ENCODE data around the gene FMC1.
A peak's percentile ranks its signal among the peaks of the same experiment; 100 is the strongest.
"Not testable (repeated sequence)": the region's sequence is repeated elsewhere in the genome, so short reads cannot be mapped to it uniquely, and the experiment has no call there.

The FMC1 gene, protein sequence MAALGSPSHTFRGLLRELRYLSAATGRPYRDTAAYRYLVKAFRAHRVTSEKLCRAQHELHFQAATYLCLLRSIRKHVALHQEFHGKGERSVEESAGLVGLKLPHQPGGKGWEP

DNA sequence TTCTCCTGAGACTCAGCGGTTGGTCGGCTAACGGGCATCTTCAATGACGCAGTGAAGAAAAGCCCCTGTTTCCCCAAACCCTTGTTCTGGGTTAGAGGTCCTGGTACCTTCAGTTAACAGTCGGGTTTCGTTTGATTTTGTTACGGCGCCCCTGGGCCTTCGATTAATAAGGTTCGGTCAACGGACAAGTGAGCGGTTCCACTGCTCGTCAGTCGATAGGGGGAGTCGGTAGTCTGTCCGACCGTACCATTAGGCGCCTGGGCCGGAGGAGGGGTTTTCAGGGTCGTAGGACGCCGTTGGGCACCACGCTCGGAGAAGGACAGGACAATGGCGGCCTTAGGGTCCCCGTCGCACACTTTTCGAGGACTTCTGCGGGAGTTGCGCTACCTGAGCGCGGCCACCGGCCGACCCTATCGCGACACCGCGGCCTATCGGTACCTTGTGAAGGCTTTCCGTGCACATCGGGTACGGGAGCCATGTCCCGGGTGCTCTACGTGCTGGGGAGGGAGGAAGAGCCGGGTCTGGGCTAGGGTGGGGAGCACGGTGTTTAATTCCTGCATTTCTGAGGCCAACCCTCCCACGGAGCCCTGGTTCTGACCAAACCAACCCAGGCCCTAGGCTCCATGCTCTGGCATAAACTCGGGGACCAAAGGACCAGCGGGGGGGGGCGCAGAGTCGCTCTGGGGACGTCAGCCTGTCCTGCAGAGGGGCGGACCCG lies at the start of gene FMC1:
TSS of gene FMC1 (plus strand) at position 280 of the 718 bp plus-strand sequence. CDS start at position 328, 48 bp downstream.
- DNase-seq (ENCODE audit: low read depth in 2 of 2), result peak; percentile 66 to 70

DNA sequence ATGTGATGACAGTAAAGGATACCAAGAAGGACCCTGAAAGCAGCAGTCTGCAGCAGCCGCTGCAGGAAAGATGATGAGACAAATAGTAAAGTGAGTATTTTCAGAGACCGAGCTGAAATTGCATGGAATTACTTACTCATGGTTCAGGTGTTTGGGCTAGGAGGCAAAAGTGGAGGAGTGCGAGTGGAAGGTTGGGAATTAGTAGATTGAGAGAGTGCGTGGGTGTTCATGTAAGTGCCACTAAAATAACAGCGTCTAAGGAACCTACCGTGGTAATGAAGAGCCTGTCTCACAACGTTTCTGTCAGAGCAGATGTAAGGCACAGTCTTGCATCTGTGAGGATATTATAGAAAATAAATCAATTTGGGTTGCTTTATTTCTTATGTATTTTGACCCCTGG lies 48.3 kb upstream of the FMC1 start:
- DNase-seq (ENCODE audit: low read depth in 2 of 2), result no peak

DNA sequence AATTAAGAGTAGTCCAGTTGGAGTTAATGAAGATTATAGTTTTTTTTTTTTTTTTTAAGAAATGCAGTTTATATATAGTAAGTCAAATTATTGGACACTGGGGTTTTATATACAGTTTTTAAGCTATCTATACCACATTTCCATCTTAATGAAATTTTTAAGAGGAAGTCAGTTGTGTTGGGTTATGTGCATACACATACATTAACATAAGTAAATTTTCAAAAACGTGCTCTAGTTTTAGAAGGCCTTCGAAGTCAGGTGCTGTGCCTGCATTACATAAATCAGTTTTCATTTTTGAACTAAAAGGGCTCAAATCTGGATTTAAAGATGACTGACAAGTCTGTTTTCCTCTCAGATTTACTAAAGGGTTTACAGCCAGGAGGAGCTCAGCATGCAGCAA lies 47.6 kb upstream of the FMC1 start:
- no peak for DNase-seq (ENCODE audit: low read depth in 2 of 2)

DNA sequence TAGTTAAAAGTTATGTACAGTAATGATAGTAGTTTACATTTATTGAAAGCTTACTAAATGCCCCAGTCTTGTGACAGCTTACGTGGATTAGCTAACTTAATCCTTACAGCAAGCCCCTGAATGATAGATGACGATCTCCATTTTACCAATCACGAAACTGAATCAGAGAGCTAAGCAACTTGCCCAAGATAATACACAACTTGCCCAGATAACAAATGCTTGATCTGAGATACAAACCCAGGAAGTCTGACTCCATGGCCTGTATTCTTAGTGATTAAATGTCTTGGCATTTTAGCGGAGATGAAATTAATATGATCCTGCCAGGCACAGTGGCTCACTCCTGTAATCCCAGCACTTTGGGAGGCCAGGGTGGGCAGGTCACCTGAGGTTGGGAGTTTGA lies 46.9 kb upstream of the FMC1 start:
- no peak for DNase-seq (ENCODE audit: low read depth in 2 of 2)

DNA sequence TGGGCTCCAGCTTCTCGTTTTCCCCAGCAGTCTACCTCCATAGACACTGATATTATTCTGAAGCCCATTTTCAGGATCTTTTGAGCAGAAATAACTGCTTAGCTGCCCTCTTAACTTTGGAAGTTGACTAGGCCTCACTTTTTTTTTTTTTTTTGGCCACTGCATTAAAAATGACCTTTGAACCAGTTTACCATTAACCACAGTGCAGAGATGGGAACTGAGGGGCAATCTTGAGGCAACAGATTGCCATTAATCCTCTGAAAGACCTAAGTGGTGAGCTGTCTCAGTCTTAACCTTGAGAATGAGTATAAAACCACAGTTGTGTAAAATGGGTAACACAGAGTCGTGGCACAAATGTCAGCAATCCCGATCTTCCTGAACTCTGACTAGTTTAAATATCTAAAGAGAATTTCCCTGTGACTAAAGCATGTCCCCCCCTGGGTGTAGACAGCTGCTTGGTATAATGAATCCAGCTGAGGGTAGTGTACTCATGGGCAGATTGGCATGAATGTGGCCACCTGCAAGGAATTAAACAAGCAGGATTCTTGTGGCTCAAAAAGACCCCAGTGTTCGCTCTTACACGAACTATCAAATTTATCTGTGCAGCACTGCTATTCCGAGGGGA lies 46.1 kb upstream of the FMC1 start:
- no peak for DNase-seq (ENCODE audit: low read depth in 2 of 2)

DNA sequence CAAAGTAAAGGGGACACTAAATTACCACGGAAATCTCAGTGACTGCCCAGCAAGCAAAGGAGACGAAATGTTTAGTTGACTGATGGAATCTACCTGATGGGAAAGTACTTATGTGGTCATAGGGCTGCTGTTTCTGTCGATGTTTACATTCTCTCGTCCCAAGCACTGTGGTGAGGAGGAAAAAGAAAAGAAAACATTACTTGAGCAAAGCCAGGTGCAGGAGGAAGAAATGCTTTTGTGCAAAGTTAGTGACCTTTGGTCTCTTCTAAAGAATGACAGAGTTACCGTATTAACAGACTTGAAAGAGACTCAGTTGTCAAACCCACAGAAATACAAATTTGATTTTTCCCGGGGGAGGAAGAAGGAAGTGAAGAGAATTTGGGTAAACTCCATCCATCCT lies 43.3 kb upstream of the FMC1 start:
- DNase-seq (ENCODE audit: low read depth in 2 of 2), result no peak

DNA sequence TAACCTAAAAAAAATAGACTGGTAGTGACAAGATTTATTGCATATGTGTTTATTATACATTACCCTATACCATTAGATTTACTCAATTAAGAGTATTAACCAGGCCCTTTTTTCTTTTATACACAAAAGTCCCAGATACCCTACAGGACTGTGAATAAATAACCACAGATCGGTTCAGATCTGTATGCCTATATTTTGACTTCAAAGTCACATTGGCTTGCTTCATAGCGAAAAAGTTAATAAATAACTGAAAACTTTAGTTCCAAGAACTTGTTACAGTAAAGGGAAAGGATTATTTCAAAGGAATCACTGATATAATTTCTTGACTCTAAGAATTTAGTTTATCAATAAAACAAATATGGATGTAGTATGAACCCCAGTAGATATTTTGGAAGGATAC lies 41.8 kb upstream of the FMC1 start:
- DNase-seq (ENCODE audit: low read depth in 2 of 2), result no peak

DNA sequence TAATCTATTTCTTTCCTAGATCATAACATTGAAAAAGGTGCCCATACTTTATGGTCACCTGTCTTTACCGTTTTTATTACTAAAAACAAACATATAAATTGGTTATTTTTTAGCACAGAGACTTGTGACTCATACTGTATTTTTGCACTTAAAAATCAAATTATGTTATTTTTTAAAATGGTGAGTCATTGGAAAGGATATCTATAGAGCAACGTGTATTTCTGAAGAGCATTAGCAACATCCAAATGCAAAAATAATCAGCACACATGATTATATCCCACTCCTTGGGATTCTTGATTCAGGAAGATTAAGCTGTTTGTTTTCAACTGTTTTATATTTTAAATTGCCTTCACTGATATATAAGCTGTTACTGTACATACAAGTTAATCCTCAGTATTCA lies 40.7 kb upstream of the FMC1 start:
- DNase-seq (ENCODE audit: low read depth in 2 of 2), result no peak

DNA sequence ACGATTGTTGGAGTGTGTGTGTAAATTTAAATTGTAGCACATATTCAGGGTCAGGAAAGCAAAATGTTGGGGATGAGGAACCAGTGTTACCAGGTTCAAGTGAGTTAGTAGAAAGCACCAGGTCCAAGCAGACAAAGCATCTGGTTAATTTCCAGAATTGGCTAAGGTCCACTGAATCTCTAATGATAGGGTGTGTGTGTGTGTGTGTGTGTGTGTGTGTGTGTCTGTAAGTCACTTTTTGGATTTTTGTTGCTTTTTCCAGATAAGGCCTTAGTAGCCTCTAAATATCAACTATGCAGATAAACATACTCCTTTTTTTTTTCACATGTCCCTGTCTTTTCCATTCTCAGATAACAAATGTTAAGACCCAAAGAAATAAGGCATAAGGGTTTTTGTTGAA lies 36.6 kb upstream of the FMC1 start:
- DNase-seq (ENCODE audit: low read depth in 2 of 2), result no peak

DNA sequence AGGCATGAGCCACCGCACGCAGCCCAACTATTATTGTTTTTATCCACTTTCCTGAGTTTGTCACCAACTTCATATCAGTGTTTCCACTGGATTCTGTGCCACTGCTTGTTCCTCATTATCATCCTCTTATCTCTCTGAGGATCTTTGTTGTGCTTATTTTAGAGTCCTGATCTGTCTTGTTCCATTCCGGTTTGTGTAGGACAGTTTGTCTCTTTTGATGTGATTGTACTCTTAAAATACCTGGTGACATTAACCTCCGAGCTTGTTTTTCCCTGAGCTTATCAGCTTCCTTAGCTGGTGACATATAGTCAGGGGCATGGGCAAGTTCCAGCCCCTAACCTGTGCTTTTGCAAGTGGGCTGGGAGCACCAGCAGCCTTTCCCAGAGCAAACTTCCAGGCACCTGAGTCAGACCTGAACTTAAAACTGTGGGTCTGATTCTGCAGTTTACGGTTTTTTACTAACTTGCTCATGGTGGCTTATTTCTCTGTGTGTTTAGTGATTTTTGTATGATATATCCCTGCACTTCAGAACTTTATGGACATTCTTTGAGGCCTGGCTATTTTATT lies 23.1 kb upstream of the FMC1 start:
- no peak for DNase-seq (ENCODE audit: low read depth in 2 of 2)

DNA sequence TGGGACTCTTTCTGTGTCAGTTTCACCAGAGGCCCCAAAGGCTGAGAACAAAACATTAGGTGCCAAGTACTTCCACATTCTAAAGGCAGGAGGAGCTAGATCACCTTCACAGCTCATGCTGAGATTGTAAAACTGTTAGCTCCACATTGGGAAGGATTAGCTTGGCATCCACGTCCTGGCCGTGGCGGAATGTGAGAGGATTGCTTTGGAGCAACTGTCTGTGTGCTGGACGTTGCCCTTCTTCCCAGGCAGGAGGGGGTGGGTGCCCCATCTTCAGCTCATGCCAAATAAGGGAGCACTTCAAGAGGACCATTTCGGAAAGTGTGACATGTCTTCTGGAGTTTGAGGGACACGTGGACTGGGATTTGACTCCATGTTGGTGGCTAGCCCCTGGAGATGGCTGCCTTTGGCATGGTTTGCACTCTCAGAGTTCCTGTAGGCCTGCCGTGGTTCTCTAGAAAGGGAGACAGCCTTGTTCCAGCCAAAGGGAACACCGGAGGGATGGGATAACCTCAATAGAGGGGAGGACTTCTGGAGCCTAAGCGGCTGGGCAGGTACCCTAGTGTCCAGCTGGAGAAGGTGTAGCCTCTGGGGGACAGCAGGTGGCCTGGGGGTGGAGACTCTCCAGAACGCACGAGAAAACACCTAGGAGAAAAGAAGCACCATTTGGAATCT lies 19.9 kb upstream of the FMC1 start:
- DNase-seq (ENCODE audit: low read depth in 2 of 2), result no peak

DNA sequence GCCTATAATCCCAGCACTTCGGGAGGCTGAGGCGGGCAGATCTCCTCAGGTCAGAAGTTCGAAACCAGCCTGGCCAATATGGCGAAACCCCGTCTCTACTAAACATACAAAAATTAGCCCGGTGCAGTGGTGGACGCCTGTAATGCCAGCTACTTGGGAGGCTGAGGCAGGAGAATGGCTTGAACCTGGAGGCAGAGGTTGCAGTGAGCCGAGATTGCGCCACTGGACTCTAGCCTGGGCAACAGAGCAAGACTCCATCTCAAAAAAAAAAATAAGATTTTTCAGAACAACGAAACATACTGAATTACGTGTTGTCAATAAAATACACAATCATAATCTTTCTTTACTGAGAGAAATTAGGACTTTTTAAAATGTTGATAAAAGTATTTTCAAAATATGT lies 16.4 kb upstream of the FMC1 start:
- not testable (repeated sequence) for DNase-seq (ENCODE audit: low read depth in 2 of 2)

DNA sequence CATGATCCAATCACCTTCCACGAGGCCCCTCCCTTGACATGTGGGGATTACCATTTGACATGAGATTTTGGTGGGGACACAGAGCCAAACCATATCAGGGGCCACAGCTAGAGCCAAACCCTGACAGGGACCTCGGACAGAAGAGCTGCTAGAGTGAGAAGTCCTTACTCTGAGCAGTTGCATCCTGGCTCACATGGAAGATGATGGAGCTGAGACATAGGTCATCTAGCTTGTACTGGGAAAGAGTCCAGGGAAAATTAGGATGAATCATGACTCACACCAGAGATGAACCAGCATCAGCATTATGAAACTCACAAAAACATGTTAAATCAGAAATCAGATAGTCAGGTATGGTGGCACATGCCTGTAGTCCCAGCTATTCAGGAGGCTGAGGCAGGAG lies 12.8 kb upstream of the FMC1 start:
- DNase-seq (ENCODE audit: low read depth in 2 of 2), result no peak

DNA sequence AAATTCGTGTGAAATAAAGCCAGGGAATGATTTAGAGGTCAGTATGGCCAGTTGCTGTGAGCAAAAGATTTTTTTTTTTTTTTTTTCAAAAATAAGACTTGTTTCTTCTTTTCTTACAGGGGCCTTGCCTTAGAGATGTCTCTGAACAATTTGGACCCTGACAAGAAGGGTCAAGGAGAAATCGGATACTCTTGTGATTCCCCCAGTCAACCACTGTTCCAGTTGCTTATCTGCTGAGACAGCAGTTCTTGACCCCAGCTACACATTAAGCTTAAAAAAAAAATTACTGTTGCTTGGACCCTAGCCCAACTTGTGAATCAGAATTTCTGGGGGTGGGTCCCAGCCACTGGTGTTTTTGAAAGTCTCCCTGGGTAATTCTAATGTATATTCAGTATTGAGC lies 12.0 kb upstream of the FMC1 start:
- DNase-seq (ENCODE audit: low read depth in 2 of 2), result no peak

DNA sequence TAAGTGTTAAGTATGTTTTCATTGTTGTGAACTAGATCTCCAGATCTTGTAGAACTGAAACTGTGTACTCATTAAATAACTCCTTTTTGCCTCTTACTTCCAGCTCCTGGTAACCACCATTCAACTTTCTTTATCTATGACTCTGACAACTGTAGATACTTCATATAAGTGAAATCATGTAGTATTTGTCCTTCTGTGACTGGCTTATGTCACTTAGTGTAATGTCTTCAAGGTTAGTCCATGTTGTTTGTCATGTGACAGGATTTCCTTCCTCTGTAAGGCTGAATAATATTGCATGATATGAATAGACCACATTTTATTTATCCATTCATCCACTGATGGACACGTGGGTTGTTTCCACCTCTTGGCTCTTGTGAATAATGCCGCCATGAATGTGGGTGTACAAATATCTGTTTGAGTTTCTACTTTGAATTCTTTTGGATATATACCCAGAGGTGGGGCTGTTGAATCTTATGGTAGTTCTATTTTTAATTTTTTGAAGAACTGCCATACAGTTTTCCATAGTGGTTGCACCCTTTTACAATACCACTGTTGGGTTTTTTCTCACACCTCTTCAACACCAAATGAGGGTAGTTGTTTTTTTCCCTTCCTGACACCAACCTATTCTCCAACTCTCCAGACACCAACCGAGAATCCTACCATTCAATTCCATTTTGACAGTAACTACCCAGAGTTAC lies 10.7 kb upstream of the FMC1 start:
- DNase-seq (ENCODE audit: low read depth in 2 of 2), result no peak

DNA sequence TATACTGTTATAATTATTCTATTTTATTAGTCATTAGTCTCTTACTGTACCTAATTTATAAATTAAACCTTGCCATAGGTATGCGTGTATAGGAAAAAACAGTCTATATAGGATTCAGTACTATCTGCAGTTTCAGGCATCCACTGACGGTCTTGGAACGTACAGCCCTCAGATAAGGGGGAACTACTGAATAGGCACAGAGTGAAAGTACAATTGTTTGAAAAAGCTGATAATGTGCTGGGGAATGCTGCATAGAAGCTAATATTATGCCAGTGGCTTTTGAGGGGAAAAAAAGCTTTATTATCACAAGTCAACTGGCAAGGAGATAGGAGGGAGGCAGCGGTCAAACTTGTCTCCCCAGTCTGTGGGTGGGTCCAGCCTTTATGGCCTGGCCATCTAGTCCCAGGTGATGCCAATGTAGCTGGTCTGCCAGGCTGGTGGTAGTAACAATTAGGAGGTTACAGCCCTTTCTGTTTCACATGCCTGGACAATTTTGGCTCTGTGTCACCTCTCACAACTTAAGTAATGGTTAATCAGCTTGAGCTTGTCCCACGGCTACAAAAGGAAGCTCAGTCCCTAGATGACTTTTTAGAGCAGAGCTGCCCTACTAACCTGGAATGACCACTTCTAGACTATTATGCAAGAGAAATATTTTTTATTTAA lies 8.3 kb upstream of the FMC1 start:
- DNase-seq (ENCODE audit: low read depth in 2 of 2), result no peak

DNA sequence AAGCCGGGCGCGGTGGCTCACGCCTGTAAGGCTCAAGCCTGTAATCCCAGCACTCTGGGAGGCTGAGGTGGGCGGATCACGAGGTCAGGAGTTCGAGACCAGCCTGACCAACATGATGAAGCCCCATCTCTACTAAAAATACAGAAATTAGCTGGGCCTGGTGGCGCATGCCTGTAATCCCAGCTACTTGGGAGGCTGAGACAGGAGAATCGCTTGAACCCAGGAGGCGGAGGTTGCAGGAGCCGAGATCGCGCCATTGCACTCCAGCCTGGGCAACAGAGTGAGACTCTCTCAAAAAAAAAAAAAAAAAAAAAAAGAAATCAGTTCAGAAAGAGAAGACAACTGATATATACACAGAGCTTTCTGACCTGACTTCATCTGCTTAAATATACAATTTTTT lies 7.7 kb upstream of the FMC1 start:
- not testable (repeated sequence) for DNase-seq (ENCODE audit: low read depth in 2 of 2)

DNA sequence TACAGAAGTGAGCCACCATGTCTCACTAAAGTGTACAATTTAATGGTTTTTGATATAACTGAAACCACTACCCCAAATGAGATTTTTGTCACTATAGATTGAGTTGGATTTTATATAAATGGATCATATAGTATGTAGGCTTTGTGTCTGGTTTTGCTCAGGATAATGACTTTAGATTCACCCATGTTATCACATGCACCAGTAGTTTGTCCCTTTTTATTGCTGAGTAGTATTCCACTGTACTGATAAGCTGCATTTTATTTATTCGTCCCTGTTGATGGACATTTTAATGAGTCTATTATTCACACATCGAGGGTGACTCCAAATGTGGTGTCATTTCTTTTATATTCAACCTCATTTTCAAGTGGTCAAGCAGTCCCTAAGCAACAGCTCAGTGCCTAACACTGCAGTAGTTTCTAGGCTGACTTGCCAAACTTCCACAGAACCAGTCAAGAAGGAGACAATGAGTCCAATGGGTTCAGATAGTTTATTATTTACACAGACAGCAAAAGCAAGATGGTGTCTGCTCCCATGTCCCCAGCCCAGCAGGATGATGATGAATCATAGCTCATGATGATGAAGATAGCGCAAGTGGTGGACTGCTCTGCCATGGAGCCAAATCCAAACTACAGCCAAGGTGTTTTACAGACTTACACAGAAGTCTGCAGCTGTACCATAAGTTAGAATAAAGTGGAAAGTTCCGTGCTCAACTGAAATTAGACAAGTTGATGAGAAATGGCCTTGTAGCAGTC lies 6.6 kb upstream of the FMC1 start:
- DNase-seq (ENCODE audit: low read depth in 2 of 2), result no peak

DNA sequence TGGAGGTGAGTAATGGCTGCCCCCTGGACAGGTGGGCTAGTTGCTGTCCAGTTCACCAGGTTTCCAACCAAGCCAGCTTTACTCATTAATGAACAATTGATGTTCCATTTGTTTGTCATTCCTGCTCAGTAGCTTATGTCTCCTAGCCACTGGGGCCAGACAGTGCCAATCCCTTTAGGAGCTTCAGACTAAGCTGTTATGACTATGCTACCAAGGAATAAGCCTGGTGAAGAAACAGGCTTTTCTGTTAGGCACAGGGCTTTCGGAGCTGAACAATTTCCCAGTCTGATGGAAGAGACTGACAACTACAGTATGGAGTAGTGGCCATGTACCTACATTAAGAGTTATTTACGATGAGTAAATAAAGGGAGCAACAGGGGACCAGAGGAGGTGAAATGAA lies 2.1 kb upstream of the FMC1 start:
- no peak for DNase-seq (ENCODE audit: low read depth in 2 of 2)

DNA sequence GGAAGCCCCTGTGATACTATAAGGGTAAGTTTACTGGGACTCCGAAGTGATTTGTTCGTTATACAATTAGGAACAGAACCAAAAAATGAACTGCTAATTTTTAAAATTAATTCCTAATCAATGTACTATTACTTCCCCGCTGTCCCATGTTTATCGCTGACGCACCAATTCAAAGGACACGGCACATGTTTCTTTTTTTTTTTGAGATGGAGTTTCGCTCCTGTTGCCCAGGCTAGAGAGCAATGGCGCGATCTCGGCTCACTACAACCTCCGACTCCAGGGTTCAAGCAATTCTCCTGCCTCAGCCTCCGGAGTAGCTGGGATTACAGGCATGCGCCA lies 1.5 kb upstream of the FMC1 start:
- DNase-seq (ENCODE audit: low read depth in 2 of 2), result no peak
